WTC11 (cell line): ENCODE measurements around the gene NEK4.

Experiments
- ATF3 ChIP-seq: sonication (generic); formaldehyde crosslinking; conservative IDR thresholded peaks from 2 replicates; pipeline ENCODE4 v1.8.1; 2022; ENCODE audit warnings: mild to moderate bottlenecking, missing genetic modification reagents
- CREB1 ChIP-seq: sonication (generic); formaldehyde crosslinking; IDR thresholded peaks from 2 replicates; pipeline ENCODE4 v1.8.0; 2023; ENCODE audit warnings: mild to moderate bottlenecking, missing genetic modification reagents
- EMX1 ChIP-seq: fragments of 250-450 bp; sonication (Bioruptor Pico); IDR thresholded peaks from 2 replicates; pipeline ENCODE4 v1.8.0; 2021; ENCODE audit warnings: mild to moderate bottlenecking
- ESRRA ChIP-seq: sonication (generic); formaldehyde crosslinking; IDR thresholded peaks from 2 replicates; pipeline ENCODE4 v1.8.1; 2022; ENCODE audit warnings: mild to moderate bottlenecking, missing genetic modification reagents, borderline replicate concordance
- MAX ChIP-seq: sonication (generic); formaldehyde crosslinking; IDR thresholded peaks from 2 replicates; pipeline ENCODE4 v1.8.0; 2022; ENCODE audit warnings: mild to moderate bottlenecking, missing genetic modification reagents
- MLX ChIP-seq: sonication (generic); formaldehyde crosslinking; IDR thresholded peaks from 2 replicates; pipeline ENCODE4 v1.8.1; 2023; ENCODE audit warnings: mild to moderate bottlenecking, missing genetic modification reagents, moderate library complexity
- NR2C2 ChIP-seq: sonication (generic); formaldehyde crosslinking; IDR thresholded peaks from 2 replicates; pipeline ENCODE4 v1.8.0; 2022; ENCODE audit warnings: mild to moderate bottlenecking, missing genetic modification reagents
- ZNF138 ChIP-seq: sonication (generic); formaldehyde crosslinking; conservative IDR thresholded peaks from 2 replicates; pipeline ENCODE4 v1.8.1; 2022; ENCODE audit warnings: mild to moderate bottlenecking, moderate library complexity, missing genetic modification reagents
- ZNF512 ChIP-seq: sonication (generic); formaldehyde crosslinking; IDR thresholded peaks from 2 replicates; pipeline ENCODE4 v1.8.1; 2022; ENCODE audit warnings: missing genetic modification reagents, borderline replicate concordance
- TF ChIP-seq, protein P1 (sequence below): fragments of 200-600 bp; IDR thresholded peaks from 2 replicates; pipeline ENCODE4 v1.8.0; 2022; ENCODE audit warnings: antibody characterized with exemption
- TF ChIP-seq, protein P2 (sequence below): sonication (generic); formaldehyde crosslinking; IDR thresholded peaks from 2 replicates; pipeline ENCODE4 v1.8.0; 2022; ENCODE audit warnings: missing genetic modification reagents
- TF ChIP-seq, protein P3 (sequence below): sonication (generic); formaldehyde crosslinking; IDR thresholded peaks from 2 replicates; pipeline ENCODE4 v1.8.1; 2023; ENCODE audit warnings: mild to moderate bottlenecking, missing genetic modification reagents

GRCh38 chr3:52782412-52783210 lies 11.9 kb upstream of the NEK4 start:
- TF ChIP-seq, protein P1, sequence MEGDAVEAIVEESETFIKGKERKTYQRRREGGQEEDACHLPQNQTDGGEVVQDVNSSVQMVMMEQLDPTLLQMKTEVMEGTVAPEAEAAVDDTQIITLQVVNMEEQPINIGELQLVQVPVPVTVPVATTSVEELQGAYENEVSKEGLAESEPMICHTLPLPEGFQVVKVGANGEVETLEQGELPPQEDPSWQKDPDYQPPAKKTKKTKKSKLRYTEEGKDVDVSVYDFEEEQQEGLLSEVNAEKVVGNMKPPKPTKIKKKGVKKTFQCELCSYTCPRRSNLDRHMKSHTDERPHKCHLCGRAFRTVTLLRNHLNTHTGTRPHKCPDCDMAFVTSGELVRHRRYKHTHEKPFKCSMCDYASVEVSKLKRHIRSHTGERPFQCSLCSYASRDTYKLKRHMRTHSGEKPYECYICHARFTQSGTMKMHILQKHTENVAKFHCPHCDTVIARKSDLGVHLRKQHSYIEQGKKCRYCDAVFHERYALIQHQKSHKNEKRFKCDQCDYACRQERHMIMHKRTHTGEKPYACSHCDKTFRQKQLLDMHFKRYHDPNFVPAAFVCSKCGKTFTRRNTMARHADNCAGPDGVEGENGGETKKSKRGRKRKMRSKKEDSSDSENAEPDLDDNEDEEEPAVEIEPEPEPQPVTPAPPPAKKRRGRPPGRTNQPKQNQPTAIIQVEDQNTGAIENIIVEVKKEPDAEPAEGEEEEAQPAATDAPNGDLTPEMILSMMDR: no peak
- TF ChIP-seq CREB1 (no peak), ESRRA (CRISPR knock-in tag) (no peak), MAX (CRISPR knock-in tag) (no peak), ZNF138 (CRISPR knock-in tag) (no peak), EMX1 (CRISPR knock-in tag) (no peak), MLX (no peak), ZNF512 (CRISPR knock-in tag) (no peak), ATF3 (CRISPR knock-in tag) (no peak), NR2C2 (no peak)
- TF ChIP-seq, protein P2, sequence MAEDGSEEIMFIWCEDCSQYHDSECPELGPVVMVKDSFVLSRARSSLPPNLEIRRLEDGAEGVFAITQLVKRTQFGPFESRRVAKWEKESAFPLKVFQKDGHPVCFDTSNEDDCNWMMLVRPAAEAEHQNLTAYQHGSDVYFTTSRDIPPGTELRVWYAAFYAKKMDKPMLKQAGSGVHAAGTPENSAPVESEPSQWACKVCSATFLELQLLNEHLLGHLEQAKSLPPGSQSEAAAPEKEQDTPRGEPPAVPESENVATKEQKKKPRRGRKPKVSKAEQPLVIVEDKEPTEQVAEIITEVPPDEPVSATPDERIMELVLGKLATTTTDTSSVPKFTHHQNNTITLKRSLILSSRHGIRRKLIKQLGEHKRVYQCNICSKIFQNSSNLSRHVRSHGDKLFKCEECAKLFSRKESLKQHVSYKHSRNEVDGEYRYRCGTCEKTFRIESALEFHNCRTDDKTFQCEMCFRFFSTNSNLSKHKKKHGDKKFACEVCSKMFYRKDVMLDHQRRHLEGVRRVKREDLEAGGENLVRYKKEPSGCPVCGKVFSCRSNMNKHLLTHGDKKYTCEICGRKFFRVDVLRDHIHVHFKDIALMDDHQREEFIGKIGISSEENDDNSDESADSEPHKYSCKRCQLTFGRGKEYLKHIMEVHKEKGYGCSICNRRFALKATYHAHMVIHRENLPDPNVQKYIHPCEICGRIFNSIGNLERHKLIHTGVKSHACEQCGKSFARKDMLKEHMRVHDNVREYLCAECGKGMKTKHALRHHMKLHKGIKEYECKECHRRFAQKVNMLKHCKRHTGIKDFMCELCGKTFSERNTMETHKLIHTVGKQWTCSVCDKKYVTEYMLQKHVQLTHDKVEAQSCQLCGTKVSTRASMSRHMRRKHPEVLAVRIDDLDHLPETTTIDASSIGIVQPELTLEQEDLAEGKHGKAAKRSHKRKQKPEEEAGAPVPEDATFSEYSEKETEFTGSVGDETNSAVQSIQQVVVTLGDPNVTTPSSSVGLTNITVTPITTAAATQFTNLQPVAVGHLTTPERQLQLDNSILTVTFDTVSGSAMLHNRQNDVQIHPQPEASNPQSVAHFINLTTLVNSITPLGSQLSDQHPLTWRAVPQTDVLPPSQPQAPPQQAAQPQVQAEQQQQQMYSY: no peak
- TF ChIP-seq, protein P3, sequence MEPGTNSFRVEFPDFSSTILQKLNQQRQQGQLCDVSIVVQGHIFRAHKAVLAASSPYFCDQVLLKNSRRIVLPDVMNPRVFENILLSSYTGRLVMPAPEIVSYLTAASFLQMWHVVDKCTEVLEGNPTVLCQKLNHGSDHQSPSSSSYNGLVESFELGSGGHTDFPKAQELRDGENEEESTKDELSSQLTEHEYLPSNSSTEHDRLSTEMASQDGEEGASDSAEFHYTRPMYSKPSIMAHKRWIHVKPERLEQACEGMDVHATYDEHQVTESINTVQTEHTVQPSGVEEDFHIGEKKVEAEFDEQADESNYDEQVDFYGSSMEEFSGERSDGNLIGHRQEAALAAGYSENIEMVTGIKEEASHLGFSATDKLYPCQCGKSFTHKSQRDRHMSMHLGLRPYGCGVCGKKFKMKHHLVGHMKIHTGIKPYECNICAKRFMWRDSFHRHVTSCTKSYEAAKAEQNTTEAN (CRISPR knock-in tag): no peak
